HUES6 (cell line): ENCODE results near the gene TRIM2.

Experiments used
- H3K27ac ChIP-seq: 2 replicates; pipeline ENCODE4 v1.7.0; 2013; ENCODE audit warnings: low read depth, mild to moderate bottlenecking, low read length, inconsistent platforms
- H3K27me3 ChIP-seq: 2 replicates; pipeline ENCODE4 v1.6.1; 2013; ENCODE audit warnings: low read length; ENCODE audit not compliant: control insufficient read depth, insufficient read depth
- H3K36me3 ChIP-seq: 2 replicates; pipeline ENCODE4 v1.6.1; 2013; ENCODE audit warnings: low read length; ENCODE audit not compliant: control insufficient read depth, insufficient read depth
- H3K4me1 ChIP-seq: 2 replicates; pipeline ENCODE4 v1.6.1; 2013; ENCODE audit warnings: low read length; ENCODE audit not compliant: control insufficient read depth, insufficient read depth
- H3K4me3 ChIP-seq: 2 replicates; pipeline ENCODE4 v1.5.1; 2013; ENCODE audit warnings: low read depth, low read length
- H3K9ac ChIP-seq: one replicate; pipeline ENCODE4 v1.6.1; 2013; ENCODE audit warnings: mild to moderate bottlenecking, low read length
- H3K9me3 ChIP-seq: 2 replicates; pipeline ENCODE4 v1.6.1; 2013; ENCODE audit warnings: low read depth, low read length; ENCODE audit not compliant: control insufficient read depth, insufficient read depth

TRIM2 gene

DNA sequence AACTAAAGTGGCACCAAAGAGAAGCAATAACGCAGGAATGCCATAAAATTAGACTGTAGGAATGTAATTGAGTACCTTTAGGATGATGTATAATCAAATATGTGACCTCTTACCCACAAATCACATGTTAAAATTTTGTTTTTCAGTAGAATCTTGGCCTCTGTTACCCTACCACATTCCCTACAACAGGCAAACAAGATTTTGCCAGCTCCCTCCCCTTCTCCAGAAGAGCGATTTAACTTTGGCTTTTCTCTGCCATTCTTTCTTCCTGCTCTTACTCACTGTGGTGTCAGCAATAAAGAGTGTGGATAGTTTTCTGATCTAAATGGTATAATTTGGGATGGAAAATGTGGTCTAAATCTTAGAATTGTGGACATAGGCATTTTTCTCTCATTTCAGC lies 57.2 kb downstream of the TRIM2 start:
- Histone ChIP-seq H3K27ac (0 out of 2 replicates have a peak overlapping the region, but pooled peaks have one; percentile 35), H3K9ac (no peak overlapping the region), H3K27me3 (no peaks in the 10 kb centered on the region), H3K36me3 (0 out of 2 replicates have a peak, but pooled peaks cover 3% of the 10 kb centered on the region), H3K4me3 (no peak overlapping the region), H3K9me3 (peaks cover 8% of the 10 kb centered on the region; the same call in 1 of the 2 replicates), H3K4me1 (peaks cover 48% of the 10 kb centered on the region)

DNA sequence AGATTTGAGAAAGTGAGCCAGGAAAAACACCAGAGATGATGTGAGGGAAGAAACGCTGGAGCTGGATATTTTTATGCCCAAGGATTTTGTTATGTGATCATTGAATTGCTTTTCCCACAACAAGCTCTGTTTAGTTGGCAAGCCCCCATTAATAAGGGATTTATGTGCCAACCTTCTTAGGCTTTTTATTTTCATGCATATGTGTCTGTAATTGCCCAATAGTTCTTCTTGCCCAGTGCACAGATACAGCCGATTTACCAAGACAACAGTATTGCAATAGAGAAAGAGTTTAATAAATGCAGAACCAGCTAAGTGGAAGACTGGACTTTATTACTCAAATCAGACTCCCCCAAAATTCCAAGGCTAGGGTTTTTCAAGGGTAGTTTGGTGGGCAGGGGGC lies 57.7 kb downstream of the TRIM2 start:
- Histone ChIP-seq H3K4me1 (peaks cover 44% of the 10 kb centered on the region), H3K9me3 (peaks cover 8% of the 10 kb centered on the region; the same call in 1 of the 2 replicates), H3K27ac (no peak overlapping the region), H3K27me3 (no peaks in the 10 kb centered on the region), H3K9ac (no peak overlapping the region), H3K36me3 (0 out of 2 replicates have a peak, but pooled peaks cover 3% of the 10 kb centered on the region), H3K4me3 (no peak overlapping the region)

DNA sequence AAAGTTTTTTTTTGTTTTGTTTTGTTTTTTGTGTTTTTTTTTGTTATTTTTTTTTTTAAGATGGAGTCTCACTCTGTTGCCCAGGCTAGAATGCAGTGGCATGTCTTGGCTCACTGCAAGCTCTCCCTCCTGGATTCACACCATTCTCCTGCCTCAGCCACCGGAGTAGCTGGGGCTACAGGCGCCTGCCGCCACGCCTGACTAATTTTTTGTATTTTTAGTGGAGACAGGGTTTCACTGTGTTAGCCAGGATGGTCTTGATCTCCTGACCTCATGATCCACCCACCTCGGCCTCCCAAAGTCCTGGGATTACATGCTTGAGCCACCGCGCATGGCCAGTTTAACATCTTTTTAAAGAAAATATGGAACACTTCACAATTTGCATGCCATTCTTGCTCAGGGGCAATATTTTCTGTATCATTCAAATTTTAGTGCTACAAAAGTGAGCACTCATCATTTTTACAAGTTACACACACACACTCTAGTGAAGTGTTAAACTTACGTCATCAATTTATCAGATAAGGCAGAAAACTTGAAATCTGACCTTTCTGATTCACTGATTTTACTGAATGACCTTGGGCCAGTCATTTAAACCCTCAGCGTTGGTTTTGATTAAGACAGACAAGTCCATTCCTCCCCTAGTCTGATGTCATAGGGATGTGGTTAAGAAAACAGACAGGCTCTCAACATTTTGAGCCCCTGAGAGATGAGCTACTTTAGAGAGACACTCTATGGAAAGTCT lies 61.2 kb downstream of the TRIM2 start:
- Histone ChIP-seq H3K27ac (no peak overlapping the region), H3K9me3 (peaks cover 8% of the 10 kb centered on the region; the same call in 1 of the 2 replicates), H3K36me3 (0 out of 2 replicates have a peak, but pooled peaks cover 7% of the 10 kb centered on the region), H3K4me1 (peaks cover 33% of the 10 kb centered on the region), H3K4me3 (no peak overlapping the region), H3K9ac (no peak overlapping the region), H3K27me3 (no peaks in the 10 kb centered on the region)

DNA sequence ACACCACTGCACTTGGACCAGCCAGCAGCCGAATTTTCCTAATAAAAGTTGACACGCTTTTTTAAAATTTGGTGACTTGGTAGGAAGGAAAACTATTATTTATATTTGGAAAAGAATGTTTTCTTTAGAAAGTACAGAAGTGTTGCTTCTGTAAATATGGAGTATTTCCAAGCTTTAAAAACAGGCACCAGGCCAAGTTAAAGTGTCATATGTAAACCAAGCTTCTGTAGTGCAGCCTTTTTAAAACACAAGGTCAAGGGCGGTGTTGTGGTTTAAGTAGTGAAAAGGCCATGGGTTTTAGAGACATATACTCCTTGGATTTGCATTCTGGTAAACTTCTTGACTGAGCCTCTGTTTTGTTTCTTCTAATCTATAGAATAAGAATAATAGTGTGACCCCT lies 62.7 kb downstream of the TRIM2 start:
- 0 out of 2 replicates have a peak, but pooled peaks cover 7% of the 10 kb centered on the region for H3K36me3 ChIP-seq
- H3K4me3 ChIP-seq = no peak overlapping the region
- H3K9ac ChIP-seq = no peak overlapping the region
- H3K27ac ChIP-seq = no peak overlapping the region
- peaks cover 22% of the 10 kb centered on the region for H3K4me1 ChIP-seq
- peaks cover 8% of the 10 kb centered on the region; the same call in 1 of the 2 replicates for H3K9me3 ChIP-seq
- H3K27me3 ChIP-seq = no peaks in the 10 kb centered on the region

DNA sequence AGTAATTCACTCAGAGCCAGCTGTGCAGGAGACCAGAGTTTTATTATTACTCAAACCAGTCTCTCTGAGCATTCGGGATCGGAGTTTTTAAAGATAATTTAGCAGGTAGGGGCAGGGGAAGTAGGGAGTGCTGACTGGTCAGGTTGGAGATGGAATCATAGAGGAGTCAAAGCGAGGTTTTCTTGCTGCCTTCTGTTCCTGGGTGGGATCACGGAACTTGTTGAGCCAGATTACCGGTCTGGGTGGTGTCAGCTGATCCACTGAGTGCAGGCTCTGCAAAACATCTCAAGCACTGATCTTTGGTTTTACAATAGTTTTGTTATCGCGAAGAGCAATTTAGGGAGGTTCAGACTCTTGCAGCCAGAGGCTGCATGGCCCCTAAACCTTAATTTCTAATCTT lies 63.6 kb downstream of the TRIM2 start:
- H3K4me1 ChIP-seq = peaks cover 22% of the 10 kb centered on the region
- H3K27ac ChIP-seq = no peak overlapping the region

DNA sequence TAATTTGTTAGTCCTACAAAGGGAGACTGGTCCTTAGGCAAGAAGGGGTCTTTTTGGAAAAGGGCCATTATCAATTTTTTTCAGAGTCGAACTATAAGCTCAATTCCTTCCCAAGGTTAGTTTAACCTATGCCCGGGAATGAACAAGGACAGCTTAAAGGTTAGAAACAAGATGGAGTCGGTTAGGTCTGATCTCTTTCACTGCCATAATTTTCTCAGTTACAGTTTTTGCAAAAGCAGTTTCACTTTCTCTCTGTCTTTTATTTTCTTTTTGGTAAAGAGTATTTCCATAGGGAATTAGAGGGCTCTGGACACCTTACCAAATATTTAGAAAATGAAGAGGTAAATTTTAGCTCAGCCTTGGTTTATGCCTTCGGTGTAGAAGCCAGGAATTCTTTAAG lies 64.1 kb downstream of the TRIM2 start:
- H3K27ac ChIP-seq = peak overlapping the region; percentile 1; the same call in 1 of the 2 replicates
- no peaks in the 10 kb centered on the region for H3K27me3 ChIP-seq

More for the DNA sequence above, 63.6 kb downstream of the TRIM2 start:
- Histone ChIP-seq H3K9me3 (peaks cover 5% of the 10 kb centered on the region; the same call in 1 of the 2 replicates), H3K9ac (no peak overlapping the region), H3K27me3 (no peaks in the 10 kb centered on the region), H3K36me3 (0 out of 2 replicates have a peak, but pooled peaks cover 7% of the 10 kb centered on the region), H3K4me3 (no peak overlapping the region)

DNA sequence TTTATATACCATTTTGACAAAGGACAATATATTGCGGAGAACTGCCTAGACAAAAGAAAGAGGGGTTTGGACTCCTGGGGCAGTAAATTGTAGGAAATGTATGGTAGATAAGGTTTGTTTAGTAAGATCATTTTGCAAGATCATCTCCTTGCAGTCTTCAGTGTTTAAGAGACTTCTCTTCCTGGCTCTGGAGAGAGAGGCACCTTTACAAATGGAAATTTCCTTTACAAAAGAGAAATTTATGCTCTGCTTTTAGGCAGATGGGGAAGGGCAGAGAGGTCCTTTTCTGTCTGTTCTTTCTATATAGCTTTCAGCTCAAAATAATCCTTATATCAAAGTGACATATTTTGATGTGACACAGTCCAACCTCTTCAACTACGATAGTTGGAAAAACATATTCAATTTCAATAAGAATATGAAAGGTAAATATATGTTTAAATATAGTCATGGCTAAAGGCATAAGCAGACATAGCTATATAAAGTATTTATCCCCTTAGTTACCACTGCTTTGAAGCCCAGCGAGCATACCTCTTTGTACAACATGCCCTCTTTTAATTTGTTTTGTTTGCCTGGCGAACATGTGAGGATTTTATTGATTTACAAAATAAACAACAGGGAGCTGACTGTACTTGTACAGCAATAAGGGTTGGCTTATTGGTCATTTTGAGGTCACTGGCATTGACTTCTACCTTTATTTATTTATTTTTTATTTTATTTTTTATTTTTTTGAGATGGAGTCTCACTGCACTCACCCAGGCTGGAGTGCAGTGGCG lies 65.2 kb downstream of the TRIM2 start:
- Histone ChIP-seq H3K27ac (peak overlapping the region; percentile 49; the same call in 1 of the 2 replicates), H3K9ac (no peak overlapping the region), H3K4me1 (peaks cover 31% of the 10 kb centered on the region), H3K9me3 (no peaks in the 10 kb centered on the region), H3K36me3 (0 out of 2 replicates have a peak, but pooled peaks cover 3% of the 10 kb centered on the region), H3K4me3 (no peak overlapping the region), H3K27me3 (no peaks in the 10 kb centered on the region)

More for the DNA sequence above, 64.1 kb downstream of the TRIM2 start:
- Histone ChIP-seq H3K9ac (no peak overlapping the region), H3K9me3 (0 out of 2 replicates have a peak, but pooled peaks cover under 1% of the 10 kb centered on the region), H3K36me3 (0 out of 2 replicates have a peak, but pooled peaks cover 3% of the 10 kb centered on the region), H3K4me1 (peaks cover 22% of the 10 kb centered on the region), H3K4me3 (no peak overlapping the region)

DNA sequence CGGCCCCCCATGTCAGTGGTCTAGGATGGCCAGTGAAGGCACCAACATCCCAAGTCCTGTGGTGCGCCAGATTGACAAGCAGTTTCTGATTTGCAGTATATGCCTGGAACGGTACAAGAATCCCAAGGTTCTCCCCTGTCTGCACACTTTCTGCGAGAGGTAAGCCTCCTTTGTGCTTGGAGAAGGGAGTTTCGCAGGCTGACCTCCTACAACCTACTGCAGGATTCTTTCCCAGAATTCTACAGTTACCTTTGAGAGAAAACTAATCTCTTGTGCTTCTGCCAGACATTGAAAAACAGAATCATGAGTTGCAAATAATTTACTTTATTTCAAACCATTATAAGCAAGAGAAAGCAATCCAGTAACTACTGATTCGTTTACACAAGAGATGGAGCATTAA lies 66.1 kb downstream of the TRIM2 start:
- 0 out of 2 replicates have a peak, but pooled peaks cover 3% of the 10 kb centered on the region for H3K36me3 ChIP-seq
- H3K9me3 ChIP-seq = no peaks in the 10 kb centered on the region
- 0 out of 2 replicates have a peak overlapping the region, but pooled peaks have one; percentile 34 for H3K27ac ChIP-seq
- H3K9ac ChIP-seq = no peak overlapping the region
- no peak overlapping the region for H3K4me3 ChIP-seq
- peaks cover 39% of the 10 kb centered on the region for H3K4me1 ChIP-seq
- H3K27me3 ChIP-seq = no peaks in the 10 kb centered on the region

DNA sequence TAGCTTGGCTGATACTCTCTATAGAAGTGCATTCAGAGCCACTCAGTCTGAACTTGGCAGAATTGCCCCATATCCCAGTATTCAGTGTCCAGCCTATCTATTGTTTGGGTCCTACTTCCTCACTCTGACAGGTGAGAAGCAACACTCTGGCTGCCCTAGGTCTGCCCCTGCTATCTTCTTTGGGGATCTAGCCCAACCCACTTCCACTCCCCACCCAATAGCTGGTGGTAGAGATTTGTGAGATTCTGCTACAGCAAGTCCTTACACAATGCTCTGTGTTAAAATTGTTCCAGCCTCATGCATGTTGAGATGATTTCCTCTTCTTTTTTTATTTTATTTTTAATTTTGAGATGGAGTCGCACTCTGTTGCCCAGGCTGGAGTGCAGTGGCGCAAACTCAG lies 67.6 kb downstream of the TRIM2 start:
- Histone ChIP-seq H3K4me1 (peaks cover 45% of the 10 kb centered on the region), H3K36me3 (peaks cover 14% of the 10 kb centered on the region), H3K27me3 (no peaks in the 10 kb centered on the region), H3K9ac (no peak overlapping the region), H3K4me3 (no peak overlapping the region), H3K9me3 (no peaks in the 10 kb centered on the region), H3K27ac (no peak overlapping the region)

DNA sequence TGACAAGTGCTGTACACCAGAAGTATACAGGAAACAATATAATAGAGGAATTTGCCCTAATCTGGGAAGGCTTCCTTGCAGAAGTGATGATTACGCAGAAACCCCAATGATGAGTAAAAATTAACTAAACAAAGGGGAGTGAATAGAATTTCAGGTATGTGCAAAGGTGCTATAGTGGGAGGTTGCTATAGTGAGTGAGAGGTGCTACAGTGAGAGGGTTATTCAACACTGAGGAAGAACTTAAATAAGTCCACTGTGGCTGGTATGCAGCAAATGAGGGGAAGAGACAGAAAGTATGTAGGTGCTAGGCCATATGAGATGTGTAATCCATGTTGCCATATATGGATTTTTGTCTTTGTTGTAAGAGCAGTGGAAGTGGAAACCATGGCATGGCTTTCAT lies 69.5 kb downstream of the TRIM2 start:
- H3K27ac ChIP-seq = no peak overlapping the region
- no peak overlapping the region for H3K4me3 ChIP-seq
- no peaks in the 10 kb centered on the region for H3K9me3 ChIP-seq
- H3K9ac ChIP-seq = no peak overlapping the region
- peaks cover 23% of the 10 kb centered on the region for H3K36me3 ChIP-seq
- H3K27me3 ChIP-seq = no peaks in the 10 kb centered on the region
- peaks cover 35% of the 10 kb centered on the region for H3K4me1 ChIP-seq

DNA sequence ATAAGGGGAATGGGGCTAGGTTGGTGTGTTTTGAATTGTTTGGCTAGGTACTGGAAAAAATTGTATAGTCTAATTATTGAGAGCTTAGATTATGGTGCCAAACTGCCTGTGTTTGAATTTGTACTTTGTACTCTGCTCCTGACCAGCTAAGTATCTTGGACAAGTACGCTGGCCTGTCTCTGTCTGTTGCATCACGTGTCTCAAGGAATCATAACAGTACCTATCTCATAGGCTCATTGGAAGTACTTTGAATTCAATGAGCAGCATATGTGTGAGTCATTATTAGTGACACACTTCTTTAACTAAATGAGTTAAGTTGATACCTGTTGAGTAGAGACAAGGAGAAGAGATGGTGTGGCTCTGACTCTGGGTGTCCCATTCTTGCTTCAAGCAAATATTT lies 70.7 kb downstream of the TRIM2 start:
- Histone ChIP-seq H3K4me3 (no peak overlapping the region), H3K27ac (no peak overlapping the region), H3K36me3 (peaks cover 23% of the 10 kb centered on the region), H3K9ac (no peak overlapping the region), H3K27me3 (no peaks in the 10 kb centered on the region), H3K9me3 (no peaks in the 10 kb centered on the region), H3K4me1 (peaks cover 27% of the 10 kb centered on the region)
